SK-N-DZ (cell line): ENCODE results near the gene RAB3D.

Experiments used
- DNase-seq: peaks from one replicate; pipeline ENCODE4 v3.0.0-alpha.2; 2015; ENCODE audit warnings: low spot score

RAB3D gene

GRCh38 chr19:11296264-11296663 lies 43.2 kb downstream of the RAB3D start:
- no peak for DNase-seq

GRCh38 chr19:11295665-11296245 lies 43.7 kb downstream of the RAB3D start, which contains the start of gene TSPAN16:
Gene TSPAN16, plus strand, starts transcription at chr19:11296160. Its CDS starts 138 bp downstream, at chr19:11296298.
- DNase-seq: no peak

- no peak for DNase-seq
Observed at GRCh38 chr19:11295180-11295579, 44.3 kb downstream of the RAB3D start.

- DNase-seq: peak; percentile 83
Observed at GRCh38 chr19:11293433-11294389, 45.7 kb downstream of the RAB3D start.

- DNase-seq: no peak
Observed at GRCh38 chr19:11291991-11292390, 47.5 kb downstream of the RAB3D start.

GRCh38 chr19:11291415-11291814 lies 48.0 kb downstream of the RAB3D start:
- no peak for DNase-seq

GRCh38 chr19:11290256-11290655 lies 49.2 kb downstream of the RAB3D start:
- no peak for DNase-seq

GRCh38 chr19:11288349-11288748 lies 51.1 kb downstream of the RAB3D start:
- DNase-seq: no peak

GRCh38 chr19:11286312-11286974 lies 53.0 kb downstream of the RAB3D start:
- DNase-seq: no peak

- no peak for DNase-seq
Observed at GRCh38 chr19:11284515-11284914, 54.9 kb downstream of the RAB3D start.

GRCh38 chr19:11281356-11282049 lies 58.0 kb downstream of the RAB3D start:
- no peak for DNase-seq

- no peak for DNase-seq
Observed at GRCh38 chr19:11279505-11280236, 59.8 kb downstream of the RAB3D start.

- DNase-seq: no peak
Observed at GRCh38 chr19:11278670-11279069, 60.8 kb downstream of the RAB3D start.

GRCh38 chr19:11274533-11275086 lies 64.8 kb downstream of the RAB3D start:
- DNase-seq: no peak

- DNase-seq: no peak
Observed at GRCh38 chr19:11273989-11274388, 65.5 kb downstream of the RAB3D start.

GRCh38 chr19:11273296-11273695 lies 66.2 kb downstream of the RAB3D start:
- DNase-seq: no peak
